Peyer's patch (tissue), 4 donors: ENCODE measurements around the gene DYRK1A.

Experiments
- CTCF ChIP-seq, 6 experiments: fragments of 450-650 bp in 4 of 6; fragments of 200-600 bp in 2 of 6; sonication (generic) in 1 of 6; IDR thresholded peaks; one replicate each; pipeline ENCODE4 v1.5.1; 2017 to 2019; ENCODE audit warnings: antibody characterized with exemption in 6 of 6, mild to moderate bottlenecking in 3 of 6, moderate library complexity in 1 of 6
- POLR2A ChIP-seq, 2 donors: fragments of 450-650 bp; IDR thresholded peaks; one replicate each; pipeline ENCODE4 v1.5.1; 2017; ENCODE audit warnings: antibody characterized with exemption in 2 of 2, mild to moderate bottlenecking in 2 of 2, moderate library complexity in 2 of 2

- TF ChIP-seq CTCF (IDR thresholded peaks at IDR 0.05) (no peak), POLR2A (IDR thresholded peaks at IDR 0.05) (no peak)
Measured at GRCh38 chr21:37568415-37568814, 201.8 kb downstream of the DYRK1A start.
